SK-N-SH treated with all-trans-retinoic acid at 6 μM for 48 hours (cell line): ENCODE data around the gene USP30.

Experiments
- BACH2 ChIP-seq: fragments of 250-450 bp; sonication (Bioruptor Pico); IDR thresholded peaks from 2 replicates; pipeline ENCODE4 v1.9.0; 2021; ENCODE audit warnings: mild to moderate bottlenecking, borderline replicate concordance
- ESRRG ChIP-seq: fragments of 250-450 bp; sonication (Bioruptor Pico); IDR thresholded peaks from 2 replicates; pipeline ENCODE4 v1.6.1; 2021; ENCODE audit warnings: mild to moderate bottlenecking
- ISL1 ChIP-seq: fragments of 250-450 bp; sonication (Bioruptor Pico); IDR thresholded peaks from 2 replicates; pipeline ENCODE4 v2.1.2; 2022; ENCODE audit warnings: mild to moderate bottlenecking, moderate library complexity
- TF ChIP-seq, protein P1 (sequence below): fragments of 250-450 bp; sonication (Bioruptor Pico); IDR thresholded peaks from 2 replicates; pipeline ENCODE4 v1.8.0; 2020; ENCODE audit warnings: mild to moderate bottlenecking, moderate library complexity, borderline replicate concordance
- TF ChIP-seq, protein P2 (sequence below): fragments of 250-450 bp; sonication (Bioruptor Pico); IDR thresholded peaks from 2 replicates; pipeline ENCODE4 v1.5.1; 2020; ENCODE audit warnings: low read depth, mild to moderate bottlenecking, moderate library complexity

DNA sequence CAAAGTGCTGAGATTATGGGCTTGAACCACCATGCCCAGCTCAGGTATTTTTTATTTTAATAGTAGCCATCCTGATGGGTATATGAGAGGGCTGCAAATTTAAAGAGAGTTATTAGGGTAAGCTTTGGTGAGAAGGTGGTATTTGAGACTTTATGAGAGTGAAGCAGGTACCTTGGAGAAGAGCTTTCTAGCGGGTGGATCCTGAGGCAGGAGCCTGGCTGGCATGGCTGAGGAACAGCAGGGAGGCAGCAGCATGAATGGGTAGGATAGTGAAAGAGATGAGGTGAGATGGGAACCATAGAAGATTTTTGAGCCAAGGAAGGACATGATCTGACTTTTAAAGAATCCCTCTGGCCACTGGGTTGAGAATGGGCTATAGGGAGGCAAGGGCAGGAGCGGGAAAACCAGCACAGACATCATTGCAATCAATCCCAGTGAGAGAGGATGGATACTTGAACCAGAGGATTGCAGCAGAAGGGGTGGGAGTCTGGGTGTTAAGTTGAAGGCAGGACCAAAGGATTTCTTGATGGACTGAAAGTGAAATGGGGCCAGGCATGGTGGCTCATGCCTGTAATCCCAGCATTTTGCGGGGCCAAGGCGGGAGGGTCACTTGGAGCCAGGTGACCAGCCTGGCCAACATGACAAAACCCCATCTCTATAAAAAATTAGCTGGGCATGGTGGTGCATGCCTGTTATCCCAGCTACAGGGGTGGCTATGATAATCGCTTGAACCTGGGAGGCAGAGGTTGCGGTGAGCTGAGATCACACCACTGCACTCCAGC lies 37.2 kb upstream of the USP30 start:
- no peak for TF ChIP-seq ISL1 (CRISPR knock-in tag)
- no peak for TF ChIP-seq ESRRG
- TF ChIP-seq BACH2 (CRISPR knock-in tag): no peak
- TF ChIP-seq, protein P1, sequence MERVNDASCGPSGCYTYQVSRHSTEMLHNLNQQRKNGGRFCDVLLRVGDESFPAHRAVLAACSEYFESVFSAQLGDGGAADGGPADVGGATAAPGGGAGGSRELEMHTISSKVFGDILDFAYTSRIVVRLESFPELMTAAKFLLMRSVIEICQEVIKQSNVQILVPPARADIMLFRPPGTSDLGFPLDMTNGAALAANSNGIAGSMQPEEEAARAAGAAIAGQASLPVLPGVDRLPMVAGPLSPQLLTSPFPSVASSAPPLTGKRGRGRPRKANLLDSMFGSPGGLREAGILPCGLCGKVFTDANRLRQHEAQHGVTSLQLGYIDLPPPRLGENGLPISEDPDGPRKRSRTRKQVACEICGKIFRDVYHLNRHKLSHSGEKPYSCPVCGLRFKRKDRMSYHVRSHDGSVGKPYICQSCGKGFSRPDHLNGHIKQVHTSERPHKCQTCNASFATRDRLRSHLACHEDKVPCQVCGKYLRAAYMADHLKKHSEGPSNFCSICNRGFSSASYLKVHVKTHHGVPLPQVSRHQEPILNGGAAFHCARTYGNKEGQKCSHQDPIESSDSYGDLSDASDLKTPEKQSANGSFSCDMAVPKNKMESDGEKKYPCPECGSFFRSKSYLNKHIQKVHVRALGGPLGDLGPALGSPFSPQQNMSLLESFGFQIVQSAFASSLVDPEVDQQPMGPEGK: no peak
- TF ChIP-seq, protein P2, sequence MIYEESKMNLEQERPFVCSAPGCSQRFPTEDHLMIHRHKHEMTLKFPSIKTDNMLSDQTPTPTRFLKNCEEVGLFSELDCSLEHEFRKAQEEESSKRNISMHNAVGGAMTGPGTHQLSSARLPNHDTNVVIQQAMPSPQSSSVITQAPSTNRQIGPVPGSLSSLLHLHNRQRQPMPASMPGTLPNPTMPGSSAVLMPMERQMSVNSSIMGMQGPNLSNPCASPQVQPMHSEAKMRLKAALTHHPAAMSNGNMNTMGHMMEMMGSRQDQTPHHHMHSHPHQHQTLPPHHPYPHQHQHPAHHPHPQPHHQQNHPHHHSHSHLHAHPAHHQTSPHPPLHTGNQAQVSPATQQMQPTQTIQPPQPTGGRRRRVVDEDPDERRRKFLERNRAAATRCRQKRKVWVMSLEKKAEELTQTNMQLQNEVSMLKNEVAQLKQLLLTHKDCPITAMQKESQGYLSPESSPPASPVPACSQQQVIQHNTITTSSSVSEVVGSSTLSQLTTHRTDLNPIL: no peak
